Upper lobe of left lung (tissue), 6 donors: ENCODE results near the gene STMN1. TPM values are rescaled to one million over a fixed set of nuclear protein-coding genes. Genes with fewer than 3 reads are reported as not detected.

Source experiments
- ATAC-seq, 2 donors: fragments of 200-7000 bp; cut with Tn5 transposase; one replicate each; pipeline ENCODE4 v1.9.1; 2022; ENCODE audit warnings: mild to moderate bottlenecking in 2 of 2, moderate library complexity in 2 of 2; ENCODE audit not compliant: low FRiP score in 2 of 2
- DNase-seq, 2 donors: peaks; one replicate each; pipeline ENCODE4 v3.0.0-alpha.2; 2019 to 2020
- H3K27ac ChIP-seq, 4 donors: fragments of 200-600 bp; sonication (generic); one replicate each; pipeline ENCODE4 v1.5.1; 2016 to 2019
- H3K27me3 ChIP-seq, 4 donors: fragments of 200-600 bp; sonication (generic); one replicate each; pipeline ENCODE4 v1.5.1; 2017 to 2019
- H3K36me3 ChIP-seq, 4 donors: fragments of 200-600 bp; sonication (generic); one replicate each; pipeline ENCODE4 v1.5.1; 2016 to 2019
- H3K4me1 ChIP-seq, 4 donors: fragments of 200-600 bp; sonication (generic); one replicate each; pipeline ENCODE4 v1.5.1; 2018 to 2019
- H3K4me3 ChIP-seq, 4 donors: fragments of 200-600 bp; sonication (generic); one replicate each; pipeline ENCODE4 v1.5.1; 2017 to 2019; ENCODE audit warnings: mild to moderate bottlenecking in 2 of 4, moderate library complexity in 1 of 4
- H3K9me3 ChIP-seq, 4 donors: fragments of 200-600 bp; sonication (generic); one replicate each; pipeline ENCODE4 v1.5.1; 2018 to 2019
- EP300 ChIP-seq, 4 donors: sonication (generic); formaldehyde crosslinking; IDR thresholded peaks; one replicate each; pipeline ENCODE4 v1.5.1; 2017; ENCODE audit warnings: antibody characterized with exemption in 4 of 4, control low read depth in 2 of 4
- POLR2A ChIP-seq, 4 donors: fragments of 450-650 bp; IDR thresholded peaks; one replicate each; pipeline ENCODE4 v1.5.1; 2016 to 2017; ENCODE audit warnings: antibody characterized with exemption in 4 of 4, mild to moderate bottlenecking in 2 of 4
- POLR2AphosphoS5 ChIP-seq, 2 donors: sonication (generic); formaldehyde crosslinking; IDR thresholded peaks; one replicate each; pipeline ENCODE4 v1.5.1; 2017; ENCODE audit warnings: antibody characterized with exemption in 2 of 2
- WGBS, 2 donors: methylation state at CpG; one replicate each; pipeline ENCODE4 v1.1.5; 2017 to 2018; 5-methylcytosine and 5-hydroxymethylcytosine counted together
- total RNA-seq, 6 donors: library from RNA; depleted of rRNA in 4 of 6; stranded (reverse); fragments of >200 nt in 4 of 6; gene quantifications; one replicate each; pipeline versions ENCODE4 v1.1.0 to v1.2.1, GENCODE V29; 2016 to 2021
- TF ChIP-seq, protein P1 (sequence below), 6 experiments: fragments of 450-650 bp in 4 of 6; fragments of 200-600 bp in 2 of 6; sonication (generic) in 2 of 6; IDR thresholded peaks; one replicate each; pipeline ENCODE4 v1.5.1; 2016 to 2019; ENCODE audit warnings: antibody characterized with exemption in 6 of 6
- donor health status: DM: no; HTN: no; CAD: no; lungs with moderate emphysema.
- donor health status: DM: no; HTN: yes; CAD: no; lungs with severe emphysema.

STMN1 gene
- total RNA-seq, 6 donors from 2014 or later, result 38.3 to 103 (median 52.2) TPM

DNA sequence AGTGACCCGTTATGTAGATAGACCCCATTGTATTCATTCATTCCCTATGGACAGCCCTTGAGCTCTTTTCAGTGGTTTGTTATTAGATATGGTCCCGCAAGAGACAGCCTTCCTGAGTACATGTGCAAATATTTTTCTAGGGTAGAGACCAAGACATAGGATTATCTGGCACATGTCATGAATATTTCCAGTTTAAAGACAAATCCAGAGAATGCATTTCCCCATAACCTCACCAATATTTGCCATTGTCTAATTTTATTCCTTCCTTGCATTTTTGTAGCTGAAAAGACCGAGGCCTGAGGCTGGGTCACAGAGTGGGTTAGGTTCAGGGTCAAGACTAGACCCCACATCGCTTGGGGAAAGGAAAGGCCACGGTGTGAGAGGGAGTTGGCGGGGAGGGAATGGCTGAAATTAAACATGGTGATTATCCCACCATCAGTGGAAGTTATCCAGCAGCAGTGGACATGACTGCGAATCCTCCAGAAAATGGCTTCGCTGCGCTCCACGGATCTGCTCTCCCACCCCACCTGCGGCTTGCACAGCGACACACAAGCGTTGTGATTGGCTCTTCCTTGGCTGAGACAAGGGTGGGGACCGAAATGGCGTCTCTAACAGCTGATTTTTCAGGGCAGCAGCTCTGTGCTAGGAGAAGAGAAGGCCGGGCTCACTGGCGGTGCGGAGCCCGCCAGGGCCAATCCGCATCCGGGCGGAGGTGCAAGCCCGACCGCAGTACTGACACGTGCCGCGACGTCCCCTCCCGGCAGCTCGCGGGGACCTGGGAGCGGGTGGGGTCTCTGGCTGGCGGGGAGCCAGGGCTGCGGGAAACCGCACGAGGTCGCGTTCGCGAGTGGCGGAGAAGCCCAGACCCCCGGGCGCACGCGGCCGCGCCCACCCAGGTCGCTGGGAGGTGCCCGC, 16.1 kb upstream of the STMN1 start:
- TF ChIP-seq POLR2A (IDR thresholded peaks at IDR 0.05) (peak in 1 of 4 donors; percentile 38), POLR2AphosphoS5 (IDR thresholded peaks at IDR 0.05) (no peak), EP300 (IDR thresholded peaks at IDR 0.05) (no peak)
- TF ChIP-seq, protein P1, sequence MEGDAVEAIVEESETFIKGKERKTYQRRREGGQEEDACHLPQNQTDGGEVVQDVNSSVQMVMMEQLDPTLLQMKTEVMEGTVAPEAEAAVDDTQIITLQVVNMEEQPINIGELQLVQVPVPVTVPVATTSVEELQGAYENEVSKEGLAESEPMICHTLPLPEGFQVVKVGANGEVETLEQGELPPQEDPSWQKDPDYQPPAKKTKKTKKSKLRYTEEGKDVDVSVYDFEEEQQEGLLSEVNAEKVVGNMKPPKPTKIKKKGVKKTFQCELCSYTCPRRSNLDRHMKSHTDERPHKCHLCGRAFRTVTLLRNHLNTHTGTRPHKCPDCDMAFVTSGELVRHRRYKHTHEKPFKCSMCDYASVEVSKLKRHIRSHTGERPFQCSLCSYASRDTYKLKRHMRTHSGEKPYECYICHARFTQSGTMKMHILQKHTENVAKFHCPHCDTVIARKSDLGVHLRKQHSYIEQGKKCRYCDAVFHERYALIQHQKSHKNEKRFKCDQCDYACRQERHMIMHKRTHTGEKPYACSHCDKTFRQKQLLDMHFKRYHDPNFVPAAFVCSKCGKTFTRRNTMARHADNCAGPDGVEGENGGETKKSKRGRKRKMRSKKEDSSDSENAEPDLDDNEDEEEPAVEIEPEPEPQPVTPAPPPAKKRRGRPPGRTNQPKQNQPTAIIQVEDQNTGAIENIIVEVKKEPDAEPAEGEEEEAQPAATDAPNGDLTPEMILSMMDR (IDR thresholded peaks at IDR 0.05), result no peak
- Histone ChIP-seq H3K4me3 (peak overlapping the region; percentile 31 to 68 (median 56)), H3K27ac (peak overlapping the region; percentile 74 to 87 (median 84)), H3K9me3 (no peaks in the 10 kb centered on the region), H3K27me3 (no peaks in the 10 kb centered on the region), H3K4me1 (peaks cover 17 to 22% (median 19%) of the 10 kb centered on the region in 4 donors), H3K36me3 (no peaks in the 10 kb centered on the region)
- ATAC-seq (peak; percentile 64 to 77), DNase-seq (peak; percentile 35 to 91)
- WGBS, 2 donors, result 22 to 31% methylated on average over 13 to 18 of the region's 49 CpGs

DNA sequence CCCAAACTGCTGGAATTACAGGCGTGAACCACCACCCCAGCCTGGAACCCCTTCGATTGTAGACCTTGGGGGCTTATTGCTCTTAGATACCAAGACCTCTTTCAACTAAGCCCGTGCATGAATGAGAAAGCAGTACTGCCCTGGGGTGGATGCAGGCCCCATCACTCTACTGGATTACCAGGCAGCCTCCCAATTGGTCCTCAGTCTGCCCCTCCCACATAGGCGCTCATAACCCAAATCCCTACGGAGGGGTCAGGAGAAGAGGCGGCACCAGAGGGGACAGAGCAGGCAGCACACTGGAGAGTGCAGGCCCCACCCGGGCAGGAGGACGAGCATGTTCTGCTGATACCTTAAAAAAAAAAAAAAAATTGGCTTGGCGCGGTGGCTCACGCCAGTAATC, 12.4 kb upstream of the STMN1 start:
- Histone ChIP-seq H3K4me1 (peaks cover 14 to 19% (median 17%) of the 10 kb centered on the region in 4 donors), H3K27ac (no peak overlapping the region), H3K36me3 (no peaks in the 10 kb centered on the region), H3K27me3 (no peaks in the 10 kb centered on the region), H3K9me3 (no peaks in the 10 kb centered on the region), H3K4me3 (no peak overlapping the region)
- TF ChIP-seq POLR2A (IDR thresholded peaks at IDR 0.05) (no peak), POLR2AphosphoS5 (IDR thresholded peaks at IDR 0.05) (no peak), EP300 (IDR thresholded peaks at IDR 0.05) (no peak)
- TF ChIP-seq, protein P1 (IDR thresholded peaks at IDR 0.05), result no peak
- DNase-seq, result no peak
- WGBS, 2 donors, result 90 to 95% methylated on average over 11 of the region's 11 CpGs
- no peak for ATAC-seq

DNA sequence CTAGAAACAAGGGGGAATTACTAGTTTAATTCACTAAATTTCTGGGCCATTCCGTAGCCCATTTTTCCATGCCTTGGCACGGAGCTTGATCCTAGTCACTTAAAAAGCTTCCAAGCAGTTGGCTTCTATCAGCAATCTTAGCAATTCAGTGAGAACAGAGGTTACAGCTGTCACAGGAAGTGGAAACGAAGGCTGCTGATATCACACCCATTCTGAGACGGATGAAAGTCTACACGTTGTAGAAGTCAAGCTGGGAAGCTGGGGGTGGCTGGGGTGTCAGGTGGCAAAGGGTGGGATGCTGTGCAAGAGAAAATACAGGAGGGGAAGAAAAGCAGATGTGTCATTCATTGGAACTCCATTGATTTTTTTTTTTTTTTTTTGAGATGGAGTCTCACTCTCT, 11.8 kb upstream of the STMN1 start:
- Histone ChIP-seq H3K36me3 (no peaks in the 10 kb centered on the region), H3K27ac (no peak overlapping the region), H3K27me3 (no peaks in the 10 kb centered on the region), H3K4me1 (peaks cover 7 to 14% (median 11%) of the 10 kb centered on the region in 4 donors), H3K9me3 (no peaks in the 10 kb centered on the region), H3K4me3 (no peak overlapping the region)
- ATAC-seq (no peak), DNase-seq (no peak)
- TF ChIP-seq POLR2AphosphoS5 (IDR thresholded peaks at IDR 0.05) (no peak), POLR2A (IDR thresholded peaks at IDR 0.05) (no peak), EP300 (IDR thresholded peaks at IDR 0.05) (no peak)
- TF ChIP-seq, protein P1 (IDR thresholded peaks at IDR 0.05), result no peak
- WGBS, 2 donors, result 43% methylated on average over 5 of the region's 5 CpGs

DNA sequence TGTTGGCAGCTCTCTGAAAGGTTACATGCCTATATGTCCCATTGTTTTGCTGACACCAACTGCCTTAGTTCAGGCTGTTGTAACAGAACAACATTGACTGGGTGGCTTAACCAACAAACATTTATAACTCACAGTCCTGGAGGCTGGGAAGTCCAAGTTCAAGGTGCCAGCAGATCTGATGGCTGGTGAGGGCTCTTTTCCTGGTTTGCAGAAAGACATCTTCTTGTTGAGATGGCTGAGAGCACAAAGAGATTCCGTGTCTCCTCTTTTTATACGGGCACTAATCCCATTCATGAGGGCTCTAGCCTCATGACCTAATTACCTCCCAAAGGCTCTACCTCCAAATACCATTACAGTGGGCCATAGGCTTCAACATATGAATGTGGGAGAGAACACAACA, 10.2 kb upstream of the STMN1 start:
- DNase-seq (no peak), ATAC-seq (no peak)
- no peak overlapping the region for H3K27ac ChIP-seq
- H3K4me3 ChIP-seq, result no peak overlapping the region
- peaks cover 0 to 2% (median 0%) of the 10 kb centered on the region in 4 donors for H3K4me1 ChIP-seq
- WGBS, 2 donors, result 95 to 96% methylated on average over 2 of the region's 2 CpGs
- H3K9me3 ChIP-seq, result no peaks in the 10 kb centered on the region
- H3K27me3 ChIP-seq, result no peaks in the 10 kb centered on the region
- TF ChIP-seq EP300 (IDR thresholded peaks at IDR 0.05) (no peak), POLR2A (IDR thresholded peaks at IDR 0.05) (no peak), POLR2AphosphoS5 (IDR thresholded peaks at IDR 0.05) (no peak)
- TF ChIP-seq, protein P1 (IDR thresholded peaks at IDR 0.05), result no peak
- no peaks in the 10 kb centered on the region for H3K36me3 ChIP-seq
